GM12878 (cell line): ENCODE data around the gene CHRND. TPM values are rescaled to one million over a fixed set of nuclear protein-coding genes. Genes with fewer than 3 reads are reported as not detected.

ENCODE experiments used
- EGR1 ChIP-seq, 2 experiments: IDR thresholded peaks; 1 replicate in 1 of 2; 2 replicates in 1 of 2; pipeline ENCODE4 v1.6.1; 2011 to 2012; ENCODE audit warnings: low read depth in 2 of 2, low read length in 2 of 2, borderline replicate concordance in 1 of 2, mild to moderate bottlenecking in 1 of 2, moderate library complexity in 1 of 2
- MEF2A ChIP-seq: IDR thresholded peaks from 2 replicates; pipeline ENCODE4 v1.6.1; 2011; ENCODE audit warnings: low read depth, mild to moderate bottlenecking, low read length, moderate library complexity; ENCODE audit not compliant: insufficient read depth
- NR2C2 ChIP-seq: IDR thresholded peaks from 2 replicates; pipeline ENCODE4 v1.6.1; 2011; ENCODE audit warnings: borderline replicate concordance, low read depth; ENCODE audit not compliant: control insufficient read depth, insufficient read length
- SRF ChIP-seq, 2 experiments: IDR thresholded peaks; 2 replicates each; pipeline ENCODE4 v1.6.1; 2011; ENCODE audit warnings: low read depth in 2 of 2, low read length in 2 of 2, mild to moderate bottlenecking in 1 of 2, moderate library complexity in 1 of 2
- YY1 ChIP-seq: IDR thresholded peaks from 2 replicates; pipeline ENCODE4 v1.6.1; 2011; ENCODE audit warnings: low read depth, mild to moderate bottlenecking, low read length
- ZNF274 ChIP-seq: IDR thresholded peaks from one replicate; pipeline ENCODE4 v1.8.0; 2011; ENCODE audit not compliant: insufficient read length, insufficient read depth
- polyA plus RNA-seq, 11 experiments: library from polyadenylated mRNA; depleted of rRNA in 4 of 11; unstranded in 6 of 11; stranded (reverse) in 5 of 11; fragments of >200 nt; fragmentation: Nextera tagmentation in 4 of 11; fragmentation: Illumina TruSeq in 1 of 11; extraction: Ambion mirVana in 4 of 11; extraction: Trizol in 1 of 11; gene quantifications; 1 replicate in 1 of 11; 2 replicates in 10 of 11; pipeline versions ENCODE4 v1.2.1 to v1.2.3, GENCODE V29; 2011 to 2016; ENCODE audit warnings: inconsistent platforms in 2 of 11, missing spikeins in 2 of 11, low read depth in 1 of 11
- total RNA-seq, 4 experiments: library from RNA; depleted of rRNA in 3 of 4; stranded (reverse); fragments of >200 nt in 3 of 4; fragmentation: Illumina TruSeq in 1 of 4; extraction: Trizol in 1 of 4; gene quantifications; 2 replicates each; pipeline versions ENCODE4 v1.2.1 to v1.2.3, GENCODE V29; 2013 to 2021
- TF ChIP-seq, protein P1 (sequence below): fragments of 450-650 bp; IDR thresholded peaks from 2 replicates; pipeline ENCODE4 v1.6.1; 2017; ENCODE audit warnings: mild to moderate bottlenecking
- TF ChIP-seq, protein P2 (sequence below): fragments of 450-650 bp; IDR thresholded peaks from 2 replicates; pipeline ENCODE4 v1.6.1; 2017; ENCODE audit warnings: low read depth, mild to moderate bottlenecking, moderate library complexity

CHRND gene
- total and polyA plus RNA-seq, 10 of the 15 experiments (the other 5 are each of a cell fraction or from before 2014, with no cell fraction given), result not detected

DNA sequence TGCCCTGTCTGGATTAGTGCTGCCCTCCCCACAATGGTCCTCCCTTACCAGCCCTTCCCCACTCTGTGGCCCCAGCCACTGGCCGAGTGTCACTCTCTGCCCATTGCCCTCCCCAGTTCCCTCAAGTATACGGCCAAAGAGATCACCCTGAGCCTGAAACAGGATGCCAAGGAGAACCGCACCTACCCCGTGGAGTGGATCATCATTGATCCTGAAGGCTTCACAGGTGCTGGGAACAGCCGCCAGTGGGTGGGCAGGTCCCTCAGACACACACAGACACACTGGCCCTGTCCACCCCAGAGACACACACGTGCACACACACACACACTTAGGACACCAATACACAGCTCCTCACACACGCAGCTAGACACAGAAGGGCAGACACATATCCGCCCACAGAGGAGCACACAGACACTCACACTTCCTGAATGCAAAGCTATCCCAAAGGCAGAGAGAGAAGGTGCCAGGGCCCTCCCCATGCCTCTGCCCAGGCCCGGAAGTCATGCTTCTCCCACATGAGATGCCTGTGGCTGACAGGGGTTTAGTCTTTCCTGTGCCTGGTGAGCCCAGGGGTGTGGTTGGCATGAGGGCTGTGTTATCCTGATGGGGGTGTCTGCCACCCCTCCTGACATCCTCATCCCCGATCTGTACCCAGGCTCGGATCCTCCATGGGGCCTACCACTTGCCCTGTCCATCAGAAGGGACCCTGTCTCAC, 2.9 kb downstream of the CHRND start (continued):
- TF ChIP-seq, protein P1, sequence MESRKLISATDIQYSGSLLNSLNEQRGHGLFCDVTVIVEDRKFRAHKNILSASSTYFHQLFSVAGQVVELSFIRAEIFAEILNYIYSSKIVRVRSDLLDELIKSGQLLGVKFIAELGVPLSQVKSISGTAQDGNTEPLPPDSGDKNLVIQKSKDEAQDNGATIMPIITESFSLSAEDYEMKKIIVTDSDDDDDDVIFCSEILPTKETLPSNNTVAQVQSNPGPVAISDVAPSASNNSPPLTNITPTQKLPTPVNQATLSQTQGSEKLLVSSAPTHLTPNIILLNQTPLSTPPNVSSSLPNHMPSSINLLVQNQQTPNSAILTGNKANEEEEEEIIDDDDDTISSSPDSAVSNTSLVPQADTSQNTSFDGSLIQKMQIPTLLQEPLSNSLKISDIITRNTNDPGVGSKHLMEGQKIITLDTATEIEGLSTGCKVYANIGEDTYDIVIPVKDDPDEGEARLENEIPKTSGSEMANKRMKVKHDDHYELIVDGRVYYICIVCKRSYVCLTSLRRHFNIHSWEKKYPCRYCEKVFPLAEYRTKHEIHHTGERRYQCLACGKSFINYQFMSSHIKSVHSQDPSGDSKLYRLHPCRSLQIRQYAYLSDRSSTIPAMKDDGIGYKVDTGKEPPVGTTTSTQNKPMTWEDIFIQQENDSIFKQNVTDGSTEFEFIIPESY, result no peak
- TF ChIP-seq ZNF274 (no peak), MEF2A (no peak), EGR1 (IDR thresholded peaks at IDR 0.05; ENCODE audit: borderline replicate concordance in 1 of 2, low read depth in 2 of 2, low read length in 2 of 2) (no peak), SRF (IDR thresholded peaks at IDR 0.05; ENCODE audit: low read depth in 2 of 2, low read length in 2 of 2) (no peak), NR2C2 (no peak), YY1 (no peak)
- TF ChIP-seq, protein P2, sequence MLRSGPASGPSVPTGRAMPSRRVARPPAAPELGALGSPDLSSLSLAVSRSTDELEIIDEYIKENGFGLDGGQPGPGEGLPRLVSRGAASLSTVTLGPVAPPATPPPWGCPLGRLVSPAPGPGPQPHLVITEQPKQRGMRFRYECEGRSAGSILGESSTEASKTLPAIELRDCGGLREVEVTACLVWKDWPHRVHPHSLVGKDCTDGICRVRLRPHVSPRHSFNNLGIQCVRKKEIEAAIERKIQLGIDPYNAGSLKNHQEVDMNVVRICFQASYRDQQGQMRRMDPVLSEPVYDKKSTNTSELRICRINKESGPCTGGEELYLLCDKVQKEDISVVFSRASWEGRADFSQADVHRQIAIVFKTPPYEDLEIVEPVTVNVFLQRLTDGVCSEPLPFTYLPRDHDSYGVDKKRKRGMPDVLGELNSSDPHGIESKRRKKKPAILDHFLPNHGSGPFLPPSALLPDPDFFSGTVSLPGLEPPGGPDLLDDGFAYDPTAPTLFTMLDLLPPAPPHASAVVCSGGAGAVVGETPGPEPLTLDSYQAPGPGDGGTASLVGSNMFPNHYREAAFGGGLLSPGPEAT, result no peak
- TF ChIP-seq, all 136 proteins: peak for 0
